Smooth muscle cell (in vitro differentiated cells): ENCODE data around the gene STK38L. TPM values are rescaled to one million over a fixed set of nuclear protein-coding genes. Genes with fewer than 3 reads are reported as not detected.
A peak's percentile ranks its signal among the peaks of the same experiment; 100 is the strongest.

ENCODE experiments used
- DNase-seq: peaks from one replicate; lab custom pipeline; 2025; ENCODE audit not compliant: unreplicated experiment; lab: John Stamatoyannopoulos, UW
- H2AFZ ChIP-seq: fragments of 200-600 bp; sonication (generic); 2 replicates; pipeline ENCODE4 v1.6.0; 2016; ENCODE audit warnings: antibody characterized with exemption, low read depth, mild to moderate bottlenecking
- H3F3A ChIP-seq: fragments of 200-600 bp; sonication (generic); 2 replicates; pipeline ENCODE4 v1.6.0; 2017; ENCODE audit warnings: antibody characterized with exemption, low read depth
- H3K27ac ChIP-seq: fragments of 200-600 bp; sonication (generic); 2 replicates; pipeline ENCODE4 v1.5.1; 2016; ENCODE audit warnings: low read depth, mild to moderate bottlenecking
- H3K27me3 ChIP-seq: fragments of 200-600 bp; sonication (generic); 2 replicates; pipeline ENCODE4 v1.6.1; 2016; ENCODE audit warnings: low read depth, mild to moderate bottlenecking
- H3K36me3 ChIP-seq: fragments of 200-600 bp; sonication (generic); 2 replicates; pipeline ENCODE4 v1.5.1; 2016; ENCODE audit warnings: low read depth
- H3K4me1 ChIP-seq: fragments of 200-600 bp; sonication (generic); 2 replicates; pipeline ENCODE4 v1.5.1; 2016; ENCODE audit warnings: low read depth
- H3K4me2 ChIP-seq: fragments of 200-600 bp; sonication (generic); 2 replicates; pipeline ENCODE4 v1.6.0; 2016; ENCODE audit warnings: mild to moderate bottlenecking
- H3K4me3 ChIP-seq: fragments of 200-600 bp; sonication (generic); 2 replicates; pipeline ENCODE4 v1.5.1; 2016; ENCODE audit warnings: mild to moderate bottlenecking
- H3K79me2 ChIP-seq: fragments of 200-600 bp; sonication (generic); 2 replicates; pipeline ENCODE4 v1.6.0; 2016; ENCODE audit warnings: low read depth, mild to moderate bottlenecking
- H3K9ac ChIP-seq: fragments of 200-600 bp; sonication (generic); 2 replicates; pipeline ENCODE4 v1.6.0; 2016; ENCODE audit warnings: low read depth
- H3K9me3 ChIP-seq: fragments of 200-600 bp; sonication (generic); replicated peaks from 2 replicates; pipeline ENCODE4 v1.5.1; 2016; ENCODE audit warnings: low read depth
- H4K20me1 ChIP-seq: fragments of 200-600 bp; sonication (generic); 2 replicates; pipeline ENCODE4 v1.6.0; 2016; ENCODE audit warnings: low read depth
- CTCF ChIP-seq: fragments of 200-600 bp; sonication (generic); IDR thresholded peaks from 2 replicates; pipeline ENCODE4 v1.5.1; 2017; ENCODE audit warnings: borderline replicate concordance, mild to moderate bottlenecking, antibody characterized with exemption; ENCODE audit not compliant: insufficient read depth, poor library complexity, severe bottlenecking
- WGBS: methylation state at CpG from one replicate; pipeline ENCODE4 v1.1.7; 2016; ENCODE audit warnings: low lambda C conversion rate; 5-methylcytosine and 5-hydroxymethylcytosine counted together
- polyA plus RNA-seq: library from polyadenylated mRNA; unstranded; fragments of >200 nt; fragmentation: Nextera tagmentation; extraction: Ambion mirVana; gene quantifications from 2 replicates; pipeline ENCODE4 v1.2.1, GENCODE V29; 2016
- total RNA-seq: library from RNA; depleted of rRNA; stranded (reverse); fragments of >200 nt; gene quantifications from 2 replicates; pipeline ENCODE4 v1.2.3, GENCODE V29; 2014

Gene STK38L
- total and polyA plus RNA-seq, 2 experiments from 2014 or later, result 57.8 to 190 TPM

- Histone ChIP-seq H4K20me1 (no peaks in the 10 kb centered on the region), H3K36me3 (no peaks in the 10 kb centered on the region), H3K27me3 (no peaks in the 10 kb centered on the region), H2AFZ (no peak overlapping the region), H3K4me1 (peaks cover 15% of the 10 kb centered on the region), H3K4me2 (peak overlapping the region; percentile 62), H3F3A (peaks cover 29% of the 10 kb centered on the region), H3K9ac (no peak overlapping the region), H3K9me3 (no peaks in the 10 kb centered on the region), H3K27ac (peak overlapping the region; percentile 90), H3K4me3 (no peak overlapping the region), H3K79me2 (no peaks in the 10 kb centered on the region)
- DNase-seq, result no peak
- 62% methylated on average over 3 of the region's 3 CpGs for WGBS
- TF ChIP-seq CTCF, result no peak
Observed at GRCh38 chr12:27236498-27236897, 7.6 kb upstream of the STK38L start.

GRCh38 chr12:27237790-27238771 lies 6.0 kb upstream of the STK38L start:
- no peak overlapping the region for H3K4me3 ChIP-seq
- H3K36me3 ChIP-seq, result no peaks in the 10 kb centered on the region
- no peaks in the 10 kb centered on the region for H3K27me3 ChIP-seq
- peak overlapping the region; percentile 90 for H3K27ac ChIP-seq
- no peaks in the 10 kb centered on the region for H3K9me3 ChIP-seq
- no peak for DNase-seq
- H3K4me2 ChIP-seq, result peak overlapping the region; percentile 65
- H3K4me1 ChIP-seq, result peaks cover 15% of the 10 kb centered on the region
- H3F3A ChIP-seq, result peaks cover 29% of the 10 kb centered on the region
- no peaks in the 10 kb centered on the region for H4K20me1 ChIP-seq
- peak overlapping the region; percentile 63 for H3K9ac ChIP-seq
- H3K79me2 ChIP-seq, result no peaks in the 10 kb centered on the region
- WGBS, result 47% methylated on average over 6 of the region's 6 CpGs
- no peak for TF ChIP-seq CTCF
- peak overlapping the region; percentile 72 for H2AFZ ChIP-seq

GRCh38 chr12:27243006-27243405 lies 1.1 kb upstream of the STK38L start:
- Histone ChIP-seq H3K4me2 (no peak overlapping the region), H3K4me1 (peaks cover 23% of the 10 kb centered on the region), H4K20me1 (peaks cover 30% of the 10 kb centered on the region), H3K27me3 (no peaks in the 10 kb centered on the region), H3K27ac (peak overlapping the region; percentile 80), H3K9ac (no peak overlapping the region), H3K9me3 (no peaks in the 10 kb centered on the region), H3K79me2 (peaks cover 39% of the 10 kb centered on the region), H3K4me3 (no peak overlapping the region), H3F3A (peaks cover 20% of the 10 kb centered on the region), H3K36me3 (no peaks in the 10 kb centered on the region), H2AFZ (no peak overlapping the region)
- TF ChIP-seq CTCF, result no peak
- 98% methylated on average over 4 of the region's 4 CpGs for WGBS
- no peak for DNase-seq
